ENCODE measurements around the gene ECE2. TPM values are rescaled to one million over a fixed set of nuclear protein-coding genes. Genes with fewer than 3 reads are reported as not detected.
A peak's percentile ranks its signal among the peaks of the same experiment; 100 is the strongest.

The ECE2 gene
- total and polyA plus RNA-seq, 11 donors = 0.10 TPM; not detected in 10

DNA sequence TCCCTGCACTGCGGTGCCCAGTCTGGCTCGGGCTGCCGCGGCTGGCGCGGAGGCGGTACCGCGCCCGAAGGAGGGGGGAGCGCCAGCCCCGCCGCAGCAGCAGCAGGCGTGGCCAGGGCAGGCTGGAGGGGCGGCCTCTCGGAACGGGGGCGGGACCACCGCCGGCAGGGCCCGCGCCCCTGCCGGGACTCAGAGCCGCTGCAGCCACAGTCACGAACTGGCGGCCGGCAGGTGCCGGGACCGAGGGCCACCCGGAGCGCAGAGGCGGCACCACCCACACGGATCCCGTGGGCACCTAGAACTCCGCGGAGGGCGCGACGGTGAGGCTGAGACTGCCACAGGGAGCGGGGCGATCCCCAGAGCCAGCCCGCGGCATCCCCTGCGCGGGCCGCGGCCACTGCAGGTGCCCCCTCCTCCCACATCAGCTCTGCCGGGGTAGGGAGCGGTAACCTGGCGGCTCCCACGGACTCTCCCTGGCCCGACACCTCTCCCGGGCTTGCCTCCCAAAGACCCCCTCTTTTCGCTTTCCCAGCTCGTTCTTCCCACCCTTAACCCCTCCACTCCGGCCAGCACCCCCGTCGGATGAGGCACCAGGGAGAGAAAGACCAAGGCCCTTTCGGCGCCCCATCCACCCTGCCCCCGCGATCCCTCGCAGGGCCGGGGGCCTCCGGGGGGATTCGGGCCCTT is 46.3 kb upstream of the ECE2 start, which contains the start of gene VWA5B2:
VWA5B2 (plus strand) TSS at position 192 of the 687 bp plus-strand sequence. CDS start 944 bp downstream, outside the sequence.
- peaks cover 0 to 22% (median 12%) of the 10 kb centered on the region in 12 donors for H3K4me1 ChIP-seq
- peak within 1 kb of the TSS; percentile 19 to 67 (median 54) for H3K4me3 ChIP-seq
- no peaks in the 10 kb centered on the region for H3K36me3 ChIP-seq
- WGBS, 4 donors = 0 to 3% (median 1%) methylated on average over 23 to 66 of the region's 66 CpGs
- DNase-seq = peak; percentile 53 to 83 (median 59)
- peak in 3 of 4 donors; percentile 85 to 92 (median 86) for ATAC-seq
- no peak within 1 kb of the TSS for H3K27ac ChIP-seq
- H3K9me3 ChIP-seq = no peaks in the 10 kb centered on the region
- intact Hi-C loops (cut with DNase I) = no loop called here
- TF ChIP-seq, protein P1, sequence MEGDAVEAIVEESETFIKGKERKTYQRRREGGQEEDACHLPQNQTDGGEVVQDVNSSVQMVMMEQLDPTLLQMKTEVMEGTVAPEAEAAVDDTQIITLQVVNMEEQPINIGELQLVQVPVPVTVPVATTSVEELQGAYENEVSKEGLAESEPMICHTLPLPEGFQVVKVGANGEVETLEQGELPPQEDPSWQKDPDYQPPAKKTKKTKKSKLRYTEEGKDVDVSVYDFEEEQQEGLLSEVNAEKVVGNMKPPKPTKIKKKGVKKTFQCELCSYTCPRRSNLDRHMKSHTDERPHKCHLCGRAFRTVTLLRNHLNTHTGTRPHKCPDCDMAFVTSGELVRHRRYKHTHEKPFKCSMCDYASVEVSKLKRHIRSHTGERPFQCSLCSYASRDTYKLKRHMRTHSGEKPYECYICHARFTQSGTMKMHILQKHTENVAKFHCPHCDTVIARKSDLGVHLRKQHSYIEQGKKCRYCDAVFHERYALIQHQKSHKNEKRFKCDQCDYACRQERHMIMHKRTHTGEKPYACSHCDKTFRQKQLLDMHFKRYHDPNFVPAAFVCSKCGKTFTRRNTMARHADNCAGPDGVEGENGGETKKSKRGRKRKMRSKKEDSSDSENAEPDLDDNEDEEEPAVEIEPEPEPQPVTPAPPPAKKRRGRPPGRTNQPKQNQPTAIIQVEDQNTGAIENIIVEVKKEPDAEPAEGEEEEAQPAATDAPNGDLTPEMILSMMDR (IDR thresholded peaks at IDR 0.05) = peak in 8 of 12 donors; percentile 8 to 38 (median 17)
- TF ChIP-seq POLR2A (IDR thresholded peaks at IDR 0.05) = no peak
- H3K27me3 ChIP-seq = peaks cover 20 to 69% (median 32%) of the 10 kb centered on the region in 9 donors

DNA sequence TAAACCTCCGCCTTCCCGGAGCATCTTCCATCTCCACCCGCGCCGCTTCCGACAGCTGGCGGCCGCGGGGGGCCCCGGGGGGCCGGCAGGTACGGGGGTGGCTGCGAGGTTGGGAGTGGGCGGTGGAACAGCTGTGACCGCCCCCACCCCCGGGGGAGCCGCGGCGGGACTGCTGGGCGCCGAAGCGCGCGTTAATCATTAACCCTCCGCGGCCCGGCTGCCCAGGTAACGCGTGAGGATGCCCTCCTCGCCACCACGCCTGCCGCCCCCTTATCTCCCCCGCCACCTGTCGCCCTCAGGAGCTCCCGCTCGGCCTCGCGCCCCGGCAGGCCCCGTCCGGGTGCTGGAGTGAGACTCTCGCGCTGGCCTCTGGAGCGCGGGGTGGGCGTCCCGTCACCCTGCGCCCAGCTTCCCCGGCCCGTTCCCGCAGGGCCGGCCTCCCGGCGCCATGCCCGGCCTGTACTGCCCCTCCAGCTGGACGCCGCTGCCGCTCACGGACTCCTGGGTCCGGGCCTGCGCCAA is 45.7 kb upstream of the ECE2 start:
- no peaks in the 10 kb centered on the region for H3K36me3 ChIP-seq
- H3K27ac ChIP-seq = no peak overlapping the region
- no peaks in the 10 kb centered on the region for H3K9me3 ChIP-seq
- no peak for ATAC-seq
- WGBS, 4 donors = 0 to 1% (median 1%) methylated on average over 15 to 61 of the region's 61 CpGs
- peaks cover 0 to 22% (median 12%) of the 10 kb centered on the region in 12 donors for H3K4me1 ChIP-seq
- intact Hi-C loops (cut with DNase I) = no loop called here
- H3K27me3 ChIP-seq = peaks cover 20 to 69% (median 32%) of the 10 kb centered on the region in 9 donors
- DNase-seq = no peak
- no peak for TF ChIP-seq POLR2A (IDR thresholded peaks at IDR 0.05)
- TF ChIP-seq, protein P1 (IDR thresholded peaks at IDR 0.05) = no peak
- peak overlapping the region; percentile 19 to 67 (median 54) for H3K4me3 ChIP-seq

DNA sequence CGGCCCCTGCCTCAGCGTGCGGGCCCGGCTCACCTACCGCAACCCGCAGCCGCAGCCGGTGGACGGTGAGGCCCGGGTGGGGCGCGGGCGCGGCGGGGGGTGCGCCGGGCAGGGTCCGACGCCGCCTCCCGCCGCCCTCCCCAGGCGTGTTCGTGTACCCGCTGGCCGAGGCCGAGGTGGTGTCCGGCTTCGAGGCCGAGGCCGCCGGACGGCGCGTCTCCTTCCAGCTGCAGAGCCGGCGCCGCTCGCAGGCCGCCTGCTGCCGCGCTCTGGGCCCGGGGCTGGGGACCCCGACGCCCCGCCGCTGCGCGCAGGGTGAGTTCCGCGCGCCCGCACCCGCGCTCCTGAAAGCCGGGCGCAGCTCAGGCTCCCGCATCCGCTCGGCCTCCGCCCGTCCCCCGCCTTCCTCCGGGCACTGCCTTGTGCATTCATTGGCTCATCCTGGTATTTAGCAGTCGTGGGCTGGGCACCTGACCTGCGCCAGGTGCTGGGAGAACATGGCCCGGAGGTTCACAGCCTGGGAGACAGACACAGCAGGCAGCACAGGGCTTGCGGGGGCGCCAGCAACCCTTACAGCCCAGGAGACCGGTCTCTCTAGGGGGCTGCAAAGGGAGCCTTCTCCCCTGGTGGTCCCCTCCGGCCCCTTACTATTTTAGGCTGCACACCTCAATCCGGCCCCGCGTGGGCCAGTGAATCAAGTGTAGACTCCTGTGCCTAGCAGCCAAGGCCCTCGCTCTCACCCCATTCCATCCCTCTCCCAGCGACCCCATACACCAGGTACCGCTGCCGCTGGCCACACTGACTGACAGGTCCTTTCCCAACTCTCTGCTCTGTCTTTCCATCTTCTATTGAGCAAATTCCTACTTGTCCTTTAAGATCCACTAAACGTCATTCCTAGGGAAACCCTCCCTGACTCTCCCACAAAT is 45.0 kb upstream of the ECE2 start:
- intact Hi-C loops (cut with DNase I) = no loop called here
- no peak overlapping the region for H3K27ac ChIP-seq
- peak overlapping the region; percentile 19 to 67 (median 54) for H3K4me3 ChIP-seq
- H3K36me3 ChIP-seq = no peaks in the 10 kb centered on the region
- TF ChIP-seq POLR2A (IDR thresholded peaks at IDR 0.05) = no peak
- TF ChIP-seq, protein P1 (IDR thresholded peaks at IDR 0.05) = no peak
- H3K9me3 ChIP-seq = no peaks in the 10 kb centered on the region
- peaks cover 20 to 66% (median 32%) of the 10 kb centered on the region in 9 donors for H3K27me3 ChIP-seq
- no peak for ATAC-seq
- DNase-seq = no peak
- peaks cover 0 to 22% (median 12%) of the 10 kb centered on the region in 12 donors for H3K4me1 ChIP-seq
- WGBS, 4 donors = 4 to 25% (median 10%) methylated on average over 16 to 79 of the region's 79 CpGs

All from heart left ventricle (tissue), 16 donors.